ENCODE data around the gene ASNSD1. TPM values are rescaled to one million over a fixed set of nuclear protein-coding genes. Genes with fewer than 3 reads are reported as not detected.

The ASNSD1 gene
- total and polyA plus RNA-seq, 2 of the 13 experiments (the other 11 are each of a cell fraction or from before 2014, with no cell fraction given), result 35.1 to 96.6 TPM

GRCh38 chr2:189613077-189613636 is 48.1 kb upstream of the ASNSD1 start (continued):
- TF ChIP-seq ZBTB4 (CRISPR knock-in tag; IDR thresholded peaks at IDR 0.05; ENCODE audit: borderline replicate concordance) (no peak), ZFX (CRISPR knock-in tag; IDR thresholded peaks at IDR 0.05; ENCODE audit: low read depth) (no peak), ZMYM3 (CRISPR knock-in tag; IDR thresholded peaks at IDR 0.05) (no peak), ZNF776 (CRISPR knock-in tag; IDR thresholded peaks at IDR 0.05) (no peak), ZNF441 (CRISPR knock-in tag; IDR thresholded peaks at IDR 0.05; ENCODE audit: borderline replicate concordance) (no peak), KLF13 (CRISPR knock-in tag; IDR thresholded peaks at IDR 0.05) (no peak), ZNF790 (CRISPR knock-in tag; IDR thresholded peaks at IDR 0.05; ENCODE audit: borderline replicate concordance) (no peak), ZNF296 (CRISPR knock-in tag; conservative IDR thresholded peaks at IDR 0.05) (no peak), PCBP1 (IDR thresholded peaks at IDR 0.05; ENCODE audit: borderline replicate concordance, low read depth, low read length) (no peak), ZNF292 (CRISPR knock-in tag; IDR thresholded peaks at IDR 0.05; ENCODE audit: borderline replicate concordance, low read depth) (no peak), ZKSCAN8 (CRISPR knock-in tag; IDR thresholded peaks at IDR 0.05; ENCODE audit: borderline replicate concordance) (no peak; the same call in 1 of the 2 replicates), SP4 (CRISPR knock-in tag; IDR thresholded peaks at IDR 0.05) (no peak), MXI1 (IDR thresholded peaks at IDR 0.05; ENCODE audit: borderline replicate concordance, low read depth, low read length) (no peak; the same call in 2 of the 3 replicates), ZNF513 (CRISPR knock-in tag; conservative IDR thresholded peaks at IDR 0.05) (no peak), ZNF331 (CRISPR knock-in tag; IDR thresholded peaks at IDR 0.05) (0 out of 2 replicates have a peak, but pooled peaks have one; percentile 28), ETV5 (CRISPR knock-in tag; IDR thresholded peaks at IDR 0.05; ENCODE audit: borderline replicate concordance) (peak; percentile 61; the same call in 1 of the 2 replicates), ARID4A (CRISPR knock-in tag; IDR thresholded peaks at IDR 0.05; ENCODE audit: borderline replicate concordance) (no peak), SRY (CRISPR knock-in tag; IDR thresholded peaks at IDR 0.05) (no peak), MED1 (CRISPR knock-in tag; IDR thresholded peaks at IDR 0.05) (peak; percentile 47), SIX4 (CRISPR knock-in tag; IDR thresholded peaks at IDR 0.05) (no peak), ZNF549 (CRISPR knock-in tag; IDR thresholded peaks at IDR 0.05) (no peak), ZNF557 (CRISPR knock-in tag; IDR thresholded peaks at IDR 0.05) (no peak), MEF2D (CRISPR knock-in tag; IDR thresholded peaks at IDR 0.05) (no peak)

Data from HepG2 (cell line).